Endothelial cell of umbilical vein (primary cell): Measurements from ENCODE around the gene SYNGAP1.
"Not testable (repeated sequence)": the region's sequence is repeated elsewhere in the genome, so short reads cannot be mapped to it uniquely, and the experiment has no call there.

Experiments
- EZH2 ChIP-seq: IDR thresholded peaks from 2 replicates; pipeline ENCODE4 v1.6.1; 2012; ENCODE audit warnings: borderline replicate concordance, low read depth, mild to moderate bottlenecking, moderate library complexity, low read length, inconsistent platforms; ENCODE audit not compliant: severe bottlenecking
- FOS ChIP-seq: IDR thresholded peaks from 2 replicates; pipeline ENCODE4 v1.6.1; 2011; ENCODE audit warnings: mild to moderate bottlenecking, low read length, moderate library complexity, borderline replicate concordance; ENCODE audit not compliant: insufficient read depth
- JUN ChIP-seq: IDR thresholded peaks from 2 replicates; pipeline ENCODE4 v1.6.1; 2011; ENCODE audit warnings: borderline replicate concordance, low read depth; ENCODE audit not compliant: insufficient read length, insufficient read depth
- MYC ChIP-seq: IDR thresholded peaks from one replicate; pipeline ENCODE4 v1.6.1; 2011; ENCODE audit warnings: mild to moderate bottlenecking, low read depth, low read length
- POLR2A ChIP-seq: IDR thresholded peaks from 2 replicates; pipeline ENCODE4 v1.6.1; 2012; ENCODE audit warnings: low read depth, mild to moderate bottlenecking, control low read depth, low read length
- POLR2AphosphoS5 ChIP-seq: IDR thresholded peaks from 2 replicates; pipeline ENCODE4 v1.6.1; 2012; ENCODE audit warnings: low read depth, mild to moderate bottlenecking, control low read depth, low read length, moderate library complexity; ENCODE audit not compliant: insufficient read depth
- TF ChIP-seq, protein P1 (sequence below), 2 donors: IDR thresholded peaks; 1 replicate in 1 of 2; 2 replicates in 1 of 2; pipeline ENCODE4 v1.5.1; 2011; ENCODE audit warnings: low read length in 2 of 2, mild to moderate bottlenecking in 2 of 2, moderate library complexity in 2 of 2, control low read depth in 1 of 2, inconsistent platforms in 1 of 2, low read depth in 1 of 2; ENCODE audit not compliant: insufficient read depth in 1 of 2; ENCODE audit errors: extremely low read depth in 1 of 2
- TF ChIP-seq, protein P2 (sequence below): IDR thresholded peaks from 2 replicates; pipeline ENCODE4 v1.6.1; 2011; ENCODE audit not compliant: insufficient read depth, insufficient read length

DNA sequence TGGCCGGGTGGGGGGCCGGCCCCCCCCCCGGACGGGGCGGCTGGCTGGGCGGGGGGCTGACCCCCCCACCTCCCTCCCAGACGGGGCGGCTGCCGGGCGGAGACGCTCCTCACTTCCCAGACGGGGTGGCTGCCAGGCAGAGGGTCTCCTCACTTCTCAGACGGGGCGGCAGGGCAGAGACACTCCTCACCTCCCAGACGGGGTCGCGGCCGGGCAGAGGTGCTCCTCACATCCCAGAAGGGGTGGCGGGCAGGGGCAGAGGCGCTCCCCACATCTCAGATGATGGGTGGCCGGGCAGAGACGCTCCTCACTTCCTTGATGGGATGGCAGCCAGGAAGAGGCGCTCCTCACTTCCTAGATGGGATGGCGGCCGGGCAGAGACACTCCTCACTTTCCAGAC is 65.8 kb downstream of the SYNGAP1 start:
- TF ChIP-seq, protein P1, sequence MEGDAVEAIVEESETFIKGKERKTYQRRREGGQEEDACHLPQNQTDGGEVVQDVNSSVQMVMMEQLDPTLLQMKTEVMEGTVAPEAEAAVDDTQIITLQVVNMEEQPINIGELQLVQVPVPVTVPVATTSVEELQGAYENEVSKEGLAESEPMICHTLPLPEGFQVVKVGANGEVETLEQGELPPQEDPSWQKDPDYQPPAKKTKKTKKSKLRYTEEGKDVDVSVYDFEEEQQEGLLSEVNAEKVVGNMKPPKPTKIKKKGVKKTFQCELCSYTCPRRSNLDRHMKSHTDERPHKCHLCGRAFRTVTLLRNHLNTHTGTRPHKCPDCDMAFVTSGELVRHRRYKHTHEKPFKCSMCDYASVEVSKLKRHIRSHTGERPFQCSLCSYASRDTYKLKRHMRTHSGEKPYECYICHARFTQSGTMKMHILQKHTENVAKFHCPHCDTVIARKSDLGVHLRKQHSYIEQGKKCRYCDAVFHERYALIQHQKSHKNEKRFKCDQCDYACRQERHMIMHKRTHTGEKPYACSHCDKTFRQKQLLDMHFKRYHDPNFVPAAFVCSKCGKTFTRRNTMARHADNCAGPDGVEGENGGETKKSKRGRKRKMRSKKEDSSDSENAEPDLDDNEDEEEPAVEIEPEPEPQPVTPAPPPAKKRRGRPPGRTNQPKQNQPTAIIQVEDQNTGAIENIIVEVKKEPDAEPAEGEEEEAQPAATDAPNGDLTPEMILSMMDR (IDR thresholded peaks at IDR 0.05; ENCODE audit: extremely low read depth in 1 of 2, insufficient read depth in 1 of 2, low read depth in 1 of 2, low read length in 2 of 2), result not testable (repeated sequence)
- TF ChIP-seq EZH2, POLR2A, JUN, MYC, POLR2AphosphoS5, FOS: not testable (repeated sequence)
- TF ChIP-seq, protein P2, sequence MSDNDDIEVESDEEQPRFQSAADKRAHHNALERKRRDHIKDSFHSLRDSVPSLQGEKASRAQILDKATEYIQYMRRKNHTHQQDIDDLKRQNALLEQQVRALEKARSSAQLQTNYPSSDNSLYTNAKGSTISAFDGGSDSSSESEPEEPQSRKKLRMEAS, result not testable (repeated sequence)
